ENCODE measurements around the gene AHRR.

- TF ChIP-seq CTCF (conservative IDR thresholded peaks at IDR 0.05; ENCODE audit: low read depth, low read length), result no peak
- TF ChIP-seq RAD21 (IDR thresholded peaks at IDR 0.05; ENCODE audit: low read length), result no peak; the same call in 1 of the 2 replicates
- TF ChIP-seq BHLHE40 (IDR thresholded peaks at IDR 0.05; ENCODE audit: low read depth, low read length), result peak; percentile 52; the same call in 1 of the 2 replicates
- TF ChIP-seq SMC3 (IDR thresholded peaks at IDR 0.05; ENCODE audit: low read depth, low read length), result no peak
- no peak for TF ChIP-seq POLR2A (IDR thresholded peaks at IDR 0.05; ENCODE audit: low read depth, low read length)
- TF ChIP-seq RFX5 (IDR thresholded peaks at IDR 0.05; ENCODE audit: low read depth, low read length), result no peak
- TF ChIP-seq, protein P1, sequence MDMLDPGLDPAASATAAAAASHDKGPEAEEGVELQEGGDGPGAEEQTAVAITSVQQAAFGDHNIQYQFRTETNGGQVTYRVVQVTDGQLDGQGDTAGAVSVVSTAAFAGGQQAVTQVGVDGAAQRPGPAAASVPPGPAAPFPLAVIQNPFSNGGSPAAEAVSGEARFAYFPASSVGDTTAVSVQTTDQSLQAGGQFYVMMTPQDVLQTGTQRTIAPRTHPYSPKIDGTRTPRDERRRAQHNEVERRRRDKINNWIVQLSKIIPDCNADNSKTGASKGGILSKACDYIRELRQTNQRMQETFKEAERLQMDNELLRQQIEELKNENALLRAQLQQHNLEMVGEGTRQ (IDR thresholded peaks at IDR 0.05; ENCODE audit: low read depth, low read length), result no peak
- TF ChIP-seq, protein P2, sequence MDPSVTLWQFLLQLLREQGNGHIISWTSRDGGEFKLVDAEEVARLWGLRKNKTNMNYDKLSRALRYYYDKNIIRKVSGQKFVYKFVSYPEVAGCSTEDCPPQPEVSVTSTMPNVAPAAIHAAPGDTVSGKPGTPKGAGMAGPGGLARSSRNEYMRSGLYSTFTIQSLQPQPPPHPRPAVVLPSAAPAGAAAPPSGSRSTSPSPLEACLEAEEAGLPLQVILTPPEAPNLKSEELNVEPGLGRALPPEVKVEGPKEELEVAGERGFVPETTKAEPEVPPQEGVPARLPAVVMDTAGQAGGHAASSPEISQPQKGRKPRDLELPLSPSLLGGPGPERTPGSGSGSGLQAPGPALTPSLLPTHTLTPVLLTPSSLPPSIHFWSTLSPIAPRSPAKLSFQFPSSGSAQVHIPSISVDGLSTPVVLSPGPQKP (IDR thresholded peaks at IDR 0.05; ENCODE audit: borderline replicate concordance, low read depth, low read length), result no peak
- TF ChIP-seq CHD1 (IDR thresholded peaks at IDR 0.05; ENCODE audit: low read depth, low read length), result no peak
- TF ChIP-seq FOS (IDR thresholded peaks at IDR 0.05; ENCODE audit: low read depth, low read length), result no peak
These were observed 47.8 kb downstream of the AHRR start for GRCh38 chr5:369151-369868.
